PC-3 (cell line): ENCODE data around the gene FLOT1. TPM values are rescaled to one million over a fixed set of nuclear protein-coding genes. Genes with fewer than 3 reads are reported as not detected.

Experiments used
- ATAC-seq: fragments of 200-7000 bp; cut with Tn5 transposase; 2 replicates; pipeline ENCODE4 v1.9.1; 2020; ENCODE audit warnings: mild to moderate bottlenecking, moderate library complexity
- BruUV-seq: library from RNA; stranded (reverse); fragments of 400-500 nt; replicated peaks from 2 replicates; lab custom pipeline; 2021; lab: Mats Ljungman, UMichigan
- CTCF ChIA-PET: fragments of 300-600 bp; sonication (Branson Sonifier 250); formaldehyde crosslinking; loops from one replicate; lab custom pipeline; 2022; ENCODE audit warnings: antibody characterized with exemption; lab: Charles Lee
- POLR2A ChIA-PET: fragments of 300-600 bp; sonication (Branson Sonifier 250); formaldehyde crosslinking; loops from one replicate; lab custom pipeline; 2022; ENCODE audit warnings: antibody characterized with exemption; ENCODE audit not compliant: unreplicated experiment; lab: Charles Lee
- DNase-seq: peaks from one replicate; pipeline ENCODE4 v3.0.0-alpha.2; 2015
- H2AFZ ChIP-seq: fragments of 300-600 bp; sonication (generic); 2 replicates; pipeline ENCODE4 v1.6.0; 2016; ENCODE audit warnings: antibody characterized with exemption, low read length
- H3F3A ChIP-seq: fragments of 300-600 bp; sonication (generic); one replicate; pipeline ENCODE4 v1.6.0; 2017; ENCODE audit warnings: antibody characterized with exemption, low read length, control low read depth, mild to moderate bottlenecking; ENCODE audit not compliant: unreplicated experiment
- H3K27ac ChIP-seq: fragments of 300-600 bp; sonication (generic); 2 replicates; pipeline ENCODE4 v1.5.1; 2016; ENCODE audit warnings: mild to moderate bottlenecking, low read length
- H3K27me3 ChIP-seq: fragments of 300-600 bp; sonication (generic); 2 replicates; pipeline ENCODE4 v1.6.1; 2016; ENCODE audit warnings: low read length, mixed read lengths
- H3K36me3 ChIP-seq: fragments of 300-600 bp; sonication (generic); 2 replicates; pipeline ENCODE4 v1.6.1; 2016; ENCODE audit warnings: low read depth, mixed run types, low read length, mixed read lengths
- H3K4me1 ChIP-seq: fragments of 300-600 bp; sonication (generic); 2 replicates; pipeline ENCODE4 v1.5.1; 2016; ENCODE audit warnings: low read length; ENCODE audit not compliant: insufficient read depth
- H3K4me2 ChIP-seq: fragments of 300-600 bp; sonication (generic); 2 replicates; pipeline ENCODE4 v1.6.0; 2016; ENCODE audit warnings: low read length
- H3K4me3 ChIP-seq: fragments of 300-600 bp; sonication (generic); 2 replicates; pipeline ENCODE4 v1.5.1; 2016; ENCODE audit warnings: mild to moderate bottlenecking, low read length, mixed read lengths
- H3K79me2 ChIP-seq: fragments of 300-600 bp; sonication (generic); 2 replicates; pipeline ENCODE4 v1.6.1; 2017; ENCODE audit warnings: low read length, mixed read lengths
- H3K9ac ChIP-seq: fragments of 300-600 bp; sonication (generic); 2 replicates; pipeline ENCODE4 v1.6.0; 2016; ENCODE audit warnings: mild to moderate bottlenecking, low read length
- H3K9me2 ChIP-seq: fragments of 300-600 bp; sonication (generic); replicated peaks from 2 replicates; pipeline ENCODE4 v1.6.1; 2016; ENCODE audit warnings: mixed run types, low read length, mixed read lengths
- H3K9me3 ChIP-seq: fragments of 300-600 bp; sonication (generic); 2 replicates; pipeline ENCODE4 v1.6.1; 2016; ENCODE audit warnings: low read length, mixed read lengths
- H4K20me1 ChIP-seq: fragments of 300-600 bp; sonication (generic); 2 replicates; pipeline ENCODE4 v1.6.1; 2016; ENCODE audit warnings: low read length, mixed read lengths
- EZH2 ChIP-seq: fragments of 300-600 bp; sonication (generic); IDR thresholded peaks from one replicate; pipeline ENCODE4 v1.6.1; 2017; ENCODE audit warnings: antibody characterized with exemption, mild to moderate bottlenecking, low read length; ENCODE audit not compliant: unreplicated experiment
- EZH2phosphoT487 ChIP-seq: fragments of 300-600 bp; sonication (generic); IDR thresholded peaks from 2 replicates; pipeline ENCODE4 v1.6.1; 2018; ENCODE audit warnings: mild to moderate bottlenecking, antibody characterized with exemption, low read length, borderline replicate concordance
- intact Hi-C: fragments of 100-400 bp; cut with micrococcal nuclease; formaldehyde crosslinking; loops from 2 replicates; pipeline ENCODE4 v1.9.0; 2023
- total RNA-seq: library from RNA; depleted of rRNA; stranded (reverse); fragments of >200 nt; gene quantifications from 2 replicates; pipeline ENCODE4 v1.2.3, GENCODE V29; 2014
- TF ChIP-seq, protein P1 (sequence below): fragments of 300-600 bp; sonication (generic); conservative IDR thresholded peaks from 2 replicates; pipeline ENCODE4 v1.5.1; 2017; ENCODE audit warnings: antibody characterized with exemption, low read depth, mild to moderate bottlenecking, low read length

The FLOT1 gene
- total RNA-seq, 1 experiment from 2014 or later, result 305 TPM

DNA sequence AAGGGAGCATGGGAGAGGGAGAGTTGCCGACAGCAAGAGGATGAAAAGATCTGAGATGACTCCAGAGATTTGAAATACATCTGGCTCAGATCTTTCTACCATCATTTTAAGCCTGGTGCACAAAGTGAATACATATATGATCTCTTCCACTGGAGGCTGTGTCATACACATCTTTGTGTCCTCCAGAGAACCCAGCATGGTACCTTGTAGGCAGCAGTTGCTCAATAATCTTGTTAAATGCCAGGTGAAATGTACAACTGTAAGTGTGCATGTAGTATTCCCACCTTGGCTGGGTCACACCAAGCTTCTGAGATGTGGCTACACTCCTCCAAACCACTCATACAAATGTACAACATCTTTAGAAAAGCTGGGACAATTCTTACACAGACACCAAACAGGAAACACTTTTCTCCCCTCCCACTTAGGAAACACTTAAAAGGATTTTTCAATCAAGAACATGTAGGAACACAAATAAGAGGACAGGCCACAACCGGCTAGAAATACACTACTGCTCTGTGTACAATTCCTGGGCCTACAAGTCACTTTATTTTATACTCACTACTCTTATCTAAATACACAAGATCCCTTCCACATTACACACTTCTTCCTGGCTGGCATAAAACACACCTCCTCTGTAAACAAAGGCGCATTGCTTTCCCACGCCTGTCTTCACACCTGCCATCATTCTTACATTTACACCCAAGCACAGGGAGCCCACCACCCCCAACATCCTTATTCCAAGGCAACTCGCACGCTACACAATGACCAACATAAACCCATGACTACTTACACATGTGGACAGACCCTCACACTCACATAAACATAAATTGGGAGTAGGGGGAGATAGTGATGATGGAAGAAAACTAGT, 5.6 kb upstream of the FLOT1 start:
- Histone ChIP-seq H3K9me2 (no peaks in the 10 kb centered on the region), H3K36me3 (peaks cover 11% of the 10 kb centered on the region), H3K79me2 (peaks cover 60% of the 10 kb centered on the region), H3K27ac (peak overlapping the region; percentile 98), H3K9me3 (no peaks in the 10 kb centered on the region), H2AFZ (no peak overlapping the region), H3K4me2 (peak overlapping the region; percentile 64), H3K27me3 (no peaks in the 10 kb centered on the region), H3K4me1 (peaks cover 78% of the 10 kb centered on the region), H3K9ac (peak overlapping the region; percentile 98), H4K20me1 (peaks cover 8% of the 10 kb centered on the region), H3K4me3 (peak overlapping the region; percentile 29; the same call in 1 of the 2 replicates), H3F3A (peaks cover 30% of the 10 kb centered on the region)
- peak; percentile 81 for DNase-seq
- ChIA-PET CTCF (interaction anchor here (0.5 kb wide), 1 partner anchor 8 kb away, joined by 5 read pairs; no protein-coding TSS in a partner anchor), POLR2A (interaction anchor here (0.5 to 1.2 kb wide), 8 partner anchors 17 to 138 kb away, joined by 3 to 16 read pairs (median 4); no protein-coding TSS in a partner anchor)
- no TSS peak for BruUV-seq
- intact Hi-C loops, result loop anchor here (1.0 to 5.0 kb wide), 4 partner anchors 21 to 329 kb away; no protein-coding TSS in a partner anchor
- TF ChIP-seq EZH2phosphoT487 (no peak), EZH2 (no peak)
- TF ChIP-seq, protein P1, sequence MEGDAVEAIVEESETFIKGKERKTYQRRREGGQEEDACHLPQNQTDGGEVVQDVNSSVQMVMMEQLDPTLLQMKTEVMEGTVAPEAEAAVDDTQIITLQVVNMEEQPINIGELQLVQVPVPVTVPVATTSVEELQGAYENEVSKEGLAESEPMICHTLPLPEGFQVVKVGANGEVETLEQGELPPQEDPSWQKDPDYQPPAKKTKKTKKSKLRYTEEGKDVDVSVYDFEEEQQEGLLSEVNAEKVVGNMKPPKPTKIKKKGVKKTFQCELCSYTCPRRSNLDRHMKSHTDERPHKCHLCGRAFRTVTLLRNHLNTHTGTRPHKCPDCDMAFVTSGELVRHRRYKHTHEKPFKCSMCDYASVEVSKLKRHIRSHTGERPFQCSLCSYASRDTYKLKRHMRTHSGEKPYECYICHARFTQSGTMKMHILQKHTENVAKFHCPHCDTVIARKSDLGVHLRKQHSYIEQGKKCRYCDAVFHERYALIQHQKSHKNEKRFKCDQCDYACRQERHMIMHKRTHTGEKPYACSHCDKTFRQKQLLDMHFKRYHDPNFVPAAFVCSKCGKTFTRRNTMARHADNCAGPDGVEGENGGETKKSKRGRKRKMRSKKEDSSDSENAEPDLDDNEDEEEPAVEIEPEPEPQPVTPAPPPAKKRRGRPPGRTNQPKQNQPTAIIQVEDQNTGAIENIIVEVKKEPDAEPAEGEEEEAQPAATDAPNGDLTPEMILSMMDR, result no peak
- ATAC-seq, result peak; percentile 21

DNA sequence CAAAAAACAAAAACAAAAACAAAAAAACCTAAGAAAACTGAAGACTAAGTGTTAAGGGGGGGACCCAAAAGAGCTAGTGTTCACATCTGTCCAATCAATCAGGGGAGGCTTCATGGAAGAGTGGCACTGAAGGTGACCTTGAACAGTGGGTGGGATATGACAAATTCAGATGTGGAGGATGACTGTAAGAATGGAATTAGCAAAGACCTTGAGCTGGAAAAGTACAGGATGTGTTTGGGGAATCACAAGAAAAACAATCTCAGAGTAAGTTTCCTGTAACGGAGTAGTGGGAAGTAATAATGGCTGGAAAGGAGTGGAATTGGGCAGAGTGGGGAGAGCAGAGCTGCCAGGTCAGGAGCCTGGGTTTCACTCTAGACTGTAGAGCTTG, 4.8 kb upstream of the FLOT1 start:
- Histone ChIP-seq H3F3A (peaks cover 25% of the 10 kb centered on the region), H3K36me3 (peaks cover 13% of the 10 kb centered on the region), H4K20me1 (peaks cover 9% of the 10 kb centered on the region), H3K79me2 (peaks cover 64% of the 10 kb centered on the region), H3K27me3 (no peaks in the 10 kb centered on the region), H3K4me3 (no peak overlapping the region; the same call in 1 of the 2 replicates), H3K4me1 (peaks cover 73% of the 10 kb centered on the region), H3K9ac (peak overlapping the region; percentile 98), H3K9me2 (no peaks in the 10 kb centered on the region), H3K9me3 (no peaks in the 10 kb centered on the region), H3K27ac (peak overlapping the region; percentile 98), H2AFZ (no peak overlapping the region), H3K4me2 (peak overlapping the region; percentile 64)
- no TSS peak for BruUV-seq
- ChIA-PET CTCF (no interaction called here), POLR2A (no interaction called here)
- intact Hi-C loops, result loop anchor here (5.0 kb wide), 1 partner anchor 330 kb away; no protein-coding TSS in a partner anchor
- ATAC-seq (no peak), DNase-seq (no peak)
- no peak for TF ChIP-seq EZH2
- TF ChIP-seq EZH2phosphoT487, result no peak
- TF ChIP-seq, protein P1, result no peak
